ENCODE measurements around the gene SH3BP1.
"Not testable (repeated sequence)": the region's sequence is repeated elsewhere in the genome, so short reads cannot be mapped to it uniquely, and the experiment has no call there.

Gene SH3BP1

DNA sequence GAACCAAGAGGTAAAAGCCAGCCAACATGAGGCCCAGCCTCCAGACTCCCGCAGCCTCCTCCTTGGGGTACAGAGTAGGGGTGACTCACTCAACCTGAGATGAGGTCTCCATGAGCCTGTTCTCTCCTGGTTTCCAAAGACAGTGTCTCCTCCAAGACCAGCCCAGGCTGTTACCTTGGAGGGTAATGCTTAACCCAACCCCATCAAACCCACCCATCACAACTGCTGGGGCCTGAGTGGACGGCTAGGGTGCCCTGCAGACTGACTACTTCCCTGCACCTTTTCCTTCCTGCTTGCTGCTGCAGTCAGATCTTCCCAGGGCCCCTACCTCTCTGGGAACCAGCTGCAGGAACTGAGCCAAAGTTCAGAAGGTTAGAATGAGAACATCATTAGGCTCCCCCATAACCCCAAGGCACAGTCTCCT, 41.5 kb downstream of the SH3BP1 start:
- DNase-seq: no peak

DNA sequence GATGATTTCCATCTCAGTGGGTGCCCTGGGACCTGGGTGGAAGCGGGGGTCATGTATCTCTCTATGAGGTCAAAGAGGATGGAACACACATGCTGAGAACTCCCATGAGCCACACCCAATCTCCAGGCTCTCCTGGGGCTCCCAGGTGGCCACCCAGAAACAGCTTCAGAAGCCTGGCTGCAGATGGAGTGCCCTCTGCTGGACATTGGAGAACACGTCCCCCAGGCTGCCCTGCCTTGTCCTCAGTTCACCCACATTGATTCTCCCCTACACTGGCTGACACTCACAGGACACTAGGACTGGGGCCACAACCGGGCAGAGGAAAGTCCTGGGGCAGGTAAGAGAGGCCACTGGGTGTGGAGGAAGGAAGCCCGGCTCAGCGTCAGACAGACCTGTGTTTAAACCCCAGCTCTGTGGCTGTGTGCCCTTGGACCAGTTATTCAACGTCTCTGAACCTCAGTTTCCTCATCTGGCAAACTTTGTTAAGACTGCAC, 42.1 kb downstream of the SH3BP1 start:
- DNase-seq: peak; percentile 40

DNA sequence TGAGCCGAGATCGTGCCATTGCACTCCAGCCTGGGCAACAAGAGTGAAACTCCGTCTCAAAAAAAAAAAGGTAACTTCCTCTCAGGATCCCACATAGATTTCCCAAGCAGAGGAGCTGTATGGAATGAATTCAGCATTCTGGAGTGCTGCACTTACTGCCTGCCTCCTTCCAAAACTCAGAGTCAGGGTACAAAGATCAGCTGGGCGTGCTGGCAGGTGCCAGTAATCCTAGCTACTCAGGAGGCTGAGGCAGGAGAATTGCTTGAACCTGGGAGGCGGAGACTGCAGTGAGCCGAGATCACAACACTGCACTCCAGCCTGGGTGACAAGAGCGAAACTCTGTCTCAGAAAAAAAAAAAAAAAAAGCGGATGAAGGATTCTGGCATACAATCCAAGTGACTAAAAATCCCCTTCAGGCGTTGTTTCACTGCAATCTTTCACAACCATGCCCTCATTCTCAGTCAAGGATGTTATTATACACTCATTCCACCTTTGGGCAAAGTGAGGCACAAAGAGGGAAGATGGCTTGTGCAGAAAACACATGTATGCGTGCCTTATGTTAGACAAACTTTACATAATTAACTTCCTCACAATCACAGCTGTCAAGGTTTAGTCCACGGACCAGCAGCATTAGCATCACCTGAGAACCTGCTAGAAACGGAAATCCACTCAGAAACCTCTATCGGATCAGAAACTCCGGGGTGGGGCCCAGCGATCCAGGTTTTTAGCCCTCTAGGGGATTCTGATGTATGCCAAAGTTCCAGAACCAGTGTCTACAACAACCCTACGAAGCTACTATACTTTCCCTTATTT, 45.5 kb downstream of the SH3BP1 start:
- no peak for DNase-seq

DNA sequence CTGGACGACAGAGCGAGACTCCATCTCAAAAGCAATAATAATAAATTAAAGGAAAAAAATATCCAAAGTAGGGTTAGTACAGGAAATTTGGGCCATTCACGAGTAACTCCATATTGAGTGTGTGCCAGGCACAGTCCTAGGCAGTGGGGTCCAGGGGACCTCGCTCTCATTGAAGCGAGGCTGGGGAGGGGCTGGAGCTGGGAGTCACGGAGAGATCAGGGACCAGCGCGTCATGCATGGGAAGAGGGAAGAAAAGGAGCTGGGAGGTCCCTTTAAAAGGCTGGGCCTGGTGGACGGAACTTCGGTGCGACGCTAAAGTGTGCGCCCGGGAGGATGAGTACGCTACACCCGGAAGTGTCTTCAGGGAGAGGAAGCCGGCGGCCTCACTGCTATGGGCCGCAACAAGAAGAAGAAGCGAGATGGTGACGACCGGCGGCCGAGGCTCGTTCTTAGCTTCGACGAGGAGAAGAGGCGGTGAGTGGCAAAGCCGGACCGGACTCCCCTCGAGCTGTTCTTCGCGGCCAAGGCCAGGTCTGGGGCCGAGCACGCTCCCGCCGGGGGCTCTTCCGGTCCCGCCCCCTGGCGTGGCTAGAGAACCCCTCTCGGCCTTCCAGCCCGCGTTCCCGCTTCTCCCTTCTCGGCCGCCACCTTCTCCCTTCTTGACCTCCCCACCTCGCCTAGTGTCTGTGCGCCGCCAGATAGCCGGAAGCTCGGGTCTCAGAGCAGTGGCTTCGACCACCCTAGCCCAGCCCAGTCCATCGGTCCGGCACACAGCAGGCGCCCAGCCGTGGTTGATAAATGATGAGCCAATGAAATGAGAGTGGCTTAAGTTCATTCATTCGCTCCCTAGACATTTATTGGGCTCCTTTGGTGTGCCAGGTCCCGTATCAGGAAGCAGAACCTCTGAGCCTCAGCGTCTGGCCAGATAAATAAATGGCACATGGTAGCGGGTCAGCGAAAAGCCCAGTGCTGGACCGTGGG, 46.8 kb downstream of the SH3BP1 start, which contains the start of gene NOL12:
TSS of gene NOL12 (plus strand) at position 342 of the 981 bp plus-strand sequence. CDS start at position 392, 50 bp downstream.
- DNase-seq: peak; percentile 74

DNA sequence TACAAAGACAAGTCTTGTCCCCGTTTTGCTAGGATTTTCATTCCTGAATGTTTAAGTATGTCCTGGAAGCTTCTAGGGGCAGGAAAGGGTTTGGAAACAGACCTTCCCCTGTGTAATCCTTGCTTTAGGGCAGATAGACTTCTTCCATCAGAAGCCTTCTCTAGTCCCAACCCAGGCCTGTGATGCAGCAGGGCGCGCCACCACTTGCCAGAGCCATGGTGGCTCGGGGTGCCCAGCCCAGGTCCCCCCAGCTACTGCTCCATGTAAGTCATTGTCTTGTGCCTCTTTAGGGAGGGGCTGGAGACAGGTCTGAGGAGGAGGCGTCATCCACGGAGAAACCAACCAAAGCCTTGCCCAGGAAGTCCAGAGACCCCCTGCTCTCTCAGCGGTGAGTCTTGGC, 50.9 kb downstream of the SH3BP1 start:
- DNase-seq: no peak

DNA sequence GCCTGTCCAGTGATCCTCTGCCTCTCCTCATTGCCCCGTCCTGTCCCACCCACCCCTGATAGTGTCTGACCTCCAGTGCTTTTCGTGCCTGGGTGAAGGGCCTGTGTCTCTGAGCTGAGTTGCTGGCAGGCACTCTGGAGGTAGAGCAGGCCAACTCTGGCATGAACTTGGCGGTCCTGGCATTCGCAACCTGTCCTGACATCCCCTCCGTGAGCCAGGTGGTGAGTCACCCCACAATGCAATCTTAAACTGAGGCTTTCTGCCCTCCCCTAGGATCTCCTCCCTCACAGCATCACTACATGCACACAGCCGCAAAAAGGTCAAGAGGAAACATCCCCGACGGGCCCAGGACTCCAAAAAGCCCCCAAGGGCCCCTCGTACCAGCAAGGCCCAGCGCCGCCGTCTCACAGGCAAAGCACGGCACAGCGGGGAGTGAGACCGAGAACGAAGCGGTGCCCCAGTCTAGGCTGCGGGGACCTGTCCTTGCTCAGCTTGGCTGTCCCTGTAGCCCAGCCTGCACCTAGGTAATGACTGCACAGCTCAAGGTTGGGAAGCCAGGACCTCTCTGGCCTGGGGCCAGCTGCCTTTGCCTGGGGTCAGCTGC, 51.5 kb downstream of the SH3BP1 start:
- DNase-seq: no peak

DNA sequence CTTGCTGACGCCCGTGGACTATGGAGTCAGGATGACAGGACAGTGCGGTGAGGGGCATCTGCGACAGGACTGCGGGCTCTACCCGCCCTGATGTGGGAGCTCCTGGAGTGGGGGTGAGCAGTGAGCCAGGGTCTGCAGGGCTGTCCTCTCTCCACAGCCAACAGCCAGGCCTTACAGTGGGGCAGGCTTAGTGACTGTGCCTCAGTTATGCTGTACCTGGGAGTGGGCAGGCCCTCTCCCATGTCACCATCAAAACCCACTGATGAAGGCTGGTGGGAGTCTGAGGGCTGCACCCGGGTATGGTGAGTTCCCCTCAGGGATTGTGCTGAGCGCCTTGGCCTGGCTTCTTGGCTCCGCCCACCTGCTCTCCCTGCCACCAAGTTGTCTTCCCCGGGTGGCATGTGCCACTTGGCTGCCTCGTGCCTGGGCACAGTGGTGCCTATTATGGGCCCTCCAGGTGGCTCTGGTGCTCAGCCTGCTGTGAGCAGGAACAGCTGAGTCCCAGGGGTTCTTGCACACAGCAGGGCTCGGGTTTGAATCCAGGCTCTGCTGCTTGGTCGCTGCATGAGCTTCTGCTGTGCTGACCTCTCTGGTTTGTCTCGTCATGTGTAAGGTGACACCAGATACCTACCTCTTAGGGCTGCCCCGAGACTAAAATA, 53.3 kb downstream of the SH3BP1 start:
- no peak for DNase-seq

DNA sequence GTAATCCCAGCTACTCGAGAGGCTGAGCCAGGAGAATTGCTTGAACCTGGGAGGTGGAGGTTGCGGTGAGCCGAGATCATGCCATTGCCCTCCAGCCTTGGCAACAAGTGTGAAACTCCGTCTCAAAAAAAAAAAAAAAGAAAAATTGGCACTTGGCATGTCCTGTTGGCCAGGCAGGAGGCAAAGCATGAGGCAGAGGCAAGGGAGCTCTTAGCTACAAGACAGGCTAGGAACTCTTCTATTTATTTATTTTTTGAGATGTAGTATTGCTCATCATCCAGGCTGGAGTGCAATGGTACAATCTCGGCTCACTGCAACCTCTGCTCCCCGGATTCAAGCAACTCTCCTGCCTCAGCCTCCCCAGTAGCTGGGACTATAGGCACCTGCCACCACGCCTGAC, 54.7 kb downstream of the SH3BP1 start:
- not testable (repeated sequence) for DNase-seq

DNA sequence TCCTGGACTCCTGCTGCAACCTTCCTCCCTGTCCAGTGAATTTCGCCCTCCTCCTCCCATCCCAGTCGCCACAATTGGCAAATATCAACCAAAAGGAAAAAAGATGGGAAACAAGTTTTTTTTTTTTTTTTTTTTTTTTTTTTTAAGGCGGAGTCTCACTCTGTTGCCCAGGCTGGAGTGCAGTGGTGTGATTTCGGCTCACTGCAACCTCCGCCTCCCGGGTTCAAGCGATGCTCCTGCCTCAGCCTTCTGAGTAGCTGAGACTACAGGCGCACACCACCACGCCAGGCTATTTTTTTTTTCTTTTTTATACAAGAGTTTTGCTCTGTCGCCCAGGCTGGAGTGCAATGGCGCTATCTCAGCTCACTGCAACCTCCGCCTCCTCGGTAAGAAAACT, 56.8 kb downstream of the SH3BP1 start:
- DNase-seq: not testable (repeated sequence)

DNA sequence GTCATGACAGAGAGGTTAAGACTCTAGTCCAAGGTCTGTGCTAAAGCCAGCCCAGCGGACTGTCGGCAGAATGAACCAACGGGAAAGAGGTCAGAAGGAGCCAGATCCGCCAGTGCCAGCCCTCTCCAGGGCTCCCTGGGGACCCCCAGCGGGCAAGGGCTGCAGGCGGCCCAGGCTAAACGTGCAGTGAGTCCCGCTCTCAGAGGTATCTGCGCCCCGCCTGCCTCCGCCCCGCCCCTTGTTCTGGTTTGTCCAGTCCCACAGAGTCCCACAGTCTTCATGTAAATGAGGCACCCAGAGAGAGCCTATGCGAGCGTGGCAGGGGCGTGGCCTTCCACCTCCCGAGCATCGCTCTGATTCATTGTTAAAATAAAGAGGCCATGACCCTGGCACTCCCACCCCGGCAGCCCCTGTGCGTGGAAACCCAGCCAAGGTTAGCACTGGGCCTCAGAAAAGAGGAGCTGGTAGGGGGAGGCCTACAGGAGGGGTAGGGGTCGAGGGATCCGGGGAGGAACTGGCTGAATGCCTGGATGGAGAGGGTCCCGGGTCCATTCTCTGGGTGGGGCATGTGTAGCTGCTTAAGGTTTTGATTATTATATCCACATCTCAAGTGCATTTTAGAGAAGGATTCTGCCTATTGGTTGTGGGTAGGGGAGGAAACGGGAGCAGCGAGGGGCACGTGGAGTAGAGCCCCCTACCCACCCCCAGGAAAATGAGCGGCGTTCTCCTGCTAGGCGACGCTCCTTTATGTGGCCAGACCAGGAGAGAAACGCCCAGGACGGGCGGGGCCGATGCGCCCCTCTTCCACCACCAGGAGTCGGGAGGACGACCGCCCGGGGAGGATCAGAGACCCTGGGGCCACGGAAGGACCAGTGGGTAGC, 57.4 kb downstream of the SH3BP1 start, which contains the start of gene TRIOBP:
TSS of gene TRIOBP (plus strand) at position 392 of the 881 bp plus-strand sequence. CDS start 4,318 bp downstream, outside the sequence.
- DNase-seq: no peak

DNA sequence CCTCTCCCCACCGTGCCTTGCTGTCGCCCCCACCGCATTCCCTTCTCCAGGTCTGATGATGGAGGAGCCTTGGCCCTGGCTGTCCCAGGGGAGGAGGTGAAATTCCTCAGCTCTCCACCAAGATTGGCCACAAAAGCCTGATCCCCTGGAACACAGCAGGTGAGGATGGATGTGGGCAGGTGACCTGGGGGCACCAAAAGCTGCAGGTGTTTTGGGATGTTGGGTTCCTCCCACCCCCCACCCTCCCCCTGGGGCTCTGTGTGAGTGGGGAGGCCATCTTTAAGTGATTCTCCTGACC, 58.0 kb downstream of the SH3BP1 start:
- DNase-seq: no peak

DNA sequence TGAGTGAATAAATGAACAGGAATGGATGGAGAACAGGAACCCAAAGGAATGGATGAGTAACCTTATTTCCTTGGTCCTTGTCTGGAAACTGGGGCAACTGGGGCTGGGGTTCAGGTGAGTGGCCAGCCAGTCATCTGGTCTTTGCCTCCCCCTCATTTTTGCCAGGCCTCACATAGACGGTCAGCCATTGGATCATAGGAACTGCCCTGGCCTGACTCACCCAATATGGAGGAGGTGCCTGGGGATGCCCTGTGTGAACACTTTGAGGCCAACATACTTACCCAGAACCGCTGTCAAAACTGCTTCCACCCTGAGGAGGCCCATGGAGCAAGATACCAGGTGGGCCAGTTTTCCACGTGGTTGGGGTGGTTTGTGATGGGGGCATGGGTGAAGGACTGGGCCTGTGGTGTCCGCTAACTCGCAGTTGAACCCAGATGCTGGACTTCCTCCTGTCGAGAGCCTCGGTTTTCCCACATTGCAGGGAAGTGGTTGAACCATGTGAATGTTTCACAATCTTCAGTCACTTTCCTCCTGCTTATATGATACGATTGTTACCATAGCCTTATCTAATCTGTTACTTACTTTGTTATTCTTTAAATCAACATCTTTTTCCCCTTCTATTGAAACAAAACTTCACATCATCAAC, 61.8 kb downstream of the SH3BP1 start:
- DNase-seq: no peak

DNA sequence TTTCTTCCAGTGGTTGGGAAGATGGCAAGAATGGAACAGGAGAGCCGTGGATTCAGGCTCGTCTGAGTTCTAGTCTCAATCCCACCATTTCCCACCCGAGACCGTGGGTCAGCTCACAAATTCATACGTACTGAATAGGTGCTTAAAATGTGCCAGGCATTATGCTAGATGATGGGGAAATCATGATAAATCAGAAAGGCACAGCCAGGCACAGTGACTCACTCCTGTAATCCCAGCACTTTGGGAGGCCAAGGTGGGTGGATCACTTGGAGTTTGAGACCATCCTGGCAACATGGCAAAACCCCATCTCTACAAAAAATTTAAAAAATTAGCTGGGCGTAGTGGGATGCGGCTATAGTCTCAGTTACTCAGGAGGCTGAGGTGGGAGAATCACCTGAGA, 64.4 kb downstream of the SH3BP1 start:
- DNase-seq: no peak

DNA sequence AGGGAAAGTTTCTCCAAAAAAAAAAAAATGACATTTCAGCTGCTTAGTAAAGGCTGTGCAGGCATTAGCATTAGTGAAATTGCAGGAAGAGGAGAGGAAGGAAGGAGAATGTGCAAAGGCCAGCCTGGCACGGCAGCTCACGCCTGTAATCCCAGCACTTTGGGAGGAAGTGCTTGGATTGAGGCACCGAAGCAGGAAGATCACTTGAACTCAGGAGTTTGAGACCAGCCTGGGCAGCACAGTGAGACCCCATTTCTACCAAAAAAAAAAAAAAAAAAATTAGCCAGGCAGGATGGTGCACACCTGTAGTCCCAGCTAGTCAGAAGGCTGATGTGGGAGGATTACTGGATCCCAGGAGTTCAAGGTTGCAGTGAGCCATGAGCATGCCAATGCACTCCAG, 65.2 kb downstream of the SH3BP1 start:
- no peak for DNase-seq

DNA sequence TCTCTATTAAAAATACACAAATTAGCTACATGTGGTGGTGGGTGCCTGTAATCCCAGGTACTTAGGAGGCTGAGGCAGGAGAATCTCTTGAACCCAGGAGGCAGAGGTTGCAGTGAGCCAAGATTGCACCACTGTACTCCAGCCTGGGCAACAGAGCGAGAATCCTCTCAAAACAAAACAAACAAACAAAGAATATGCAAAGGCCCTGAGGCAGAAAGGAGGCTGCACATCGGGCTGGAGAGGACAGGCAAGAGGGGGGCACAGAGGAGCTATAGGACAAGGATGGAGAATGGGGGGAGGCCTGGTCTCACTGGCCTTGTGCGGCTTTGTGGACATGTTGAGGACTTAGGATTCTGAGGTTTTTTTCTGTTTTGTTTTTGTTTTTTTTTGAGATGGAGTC, 65.7 kb downstream of the SH3BP1 start:
- no peak for DNase-seq
